MCF 10A (cell line): Measurements from ENCODE around the gene USP15. TPM values are rescaled to one million over a fixed set of nuclear protein-coding genes. Genes with fewer than 3 reads are reported as not detected.

Experiments
- BruUV-seq: library from RNA; stranded (reverse); fragments of 400-500 nt; replicated peaks from 2 replicates; lab custom pipeline; 2021; lab: Mats Ljungman, UMichigan
- CTCF ChIA-PET: fragments of 300-600 bp; sonication (Branson Sonifier 250); formaldehyde crosslinking; extraction: SDS; loops from one replicate; lab custom pipeline; 2021; ENCODE audit warnings: antibody characterized with exemption, inconsistent platforms; lab: Yijun Ruan, JAX
- POLR2A ChIA-PET: fragments of 300-600, 350-650 bp; sonication (Branson Sonifier 250); formaldehyde crosslinking; extraction: SDS; loops from one replicate; lab custom pipeline; 2020; ENCODE audit warnings: antibody characterized with exemption, inconsistent platforms; lab: Yijun Ruan, JAX
- DNase-seq: peaks from one replicate; pipeline ENCODE4 v3.0.0-alpha.2; 2018; ENCODE audit not compliant: unreplicated experiment
- H3K27ac Mint-ChIP-seq: one replicate; pipeline ENCODE4 v1.8.0; 2022; ENCODE audit warnings: mild to moderate bottlenecking, low read depth, mixed read lengths; ENCODE audit not compliant: unreplicated experiment
- H3K27me3 Mint-ChIP-seq: one replicate; pipeline ENCODE4 v1.8.0; 2022; ENCODE audit warnings: mixed read lengths; ENCODE audit not compliant: insufficient read depth, unreplicated experiment
- H3K36me3 Mint-ChIP-seq: one replicate; pipeline ENCODE4 v1.8.0; 2022; ENCODE audit warnings: mild to moderate bottlenecking, moderate library complexity, mixed read lengths; ENCODE audit not compliant: insufficient read depth, unreplicated experiment
- H3K4me1 Mint-ChIP-seq: one replicate; pipeline ENCODE4 v1.8.0; 2022; ENCODE audit warnings: mixed read lengths; ENCODE audit not compliant: insufficient read depth, unreplicated experiment
- H3K4me3 Mint-ChIP-seq: one replicate; pipeline ENCODE4 v1.8.0; 2022; ENCODE audit warnings: mild to moderate bottlenecking, moderate library complexity, mixed read lengths; ENCODE audit not compliant: unreplicated experiment
- H3K9me3 Mint-ChIP-seq: one replicate; pipeline ENCODE4 v1.8.0; 2022; ENCODE audit warnings: mixed read lengths; ENCODE audit not compliant: unreplicated experiment
- intact Hi-C: fragments of 100-400 bp; cut with micrococcal nuclease; formaldehyde crosslinking; loops from 2 replicates; pipeline ENCODE4 v1.14.1; 2022
- total RNA-seq: library from RNA; stranded (reverse); gene quantifications from 2 replicates; pipeline ENCODE4 v1.2.3, GENCODE V29; 2022
- TF ChIP-seq, protein P1 (sequence below): fragments of 200-600 bp; IDR thresholded peaks from one replicate; pipeline ENCODE4 v1.8.0; 2022; ENCODE audit warnings: antibody characterized with exemption, mild to moderate bottlenecking; ENCODE audit not compliant: unreplicated experiment

USP15 gene
- total RNA-seq, 1 experiment from 2014 or later: 71.0 TPM

DNA sequence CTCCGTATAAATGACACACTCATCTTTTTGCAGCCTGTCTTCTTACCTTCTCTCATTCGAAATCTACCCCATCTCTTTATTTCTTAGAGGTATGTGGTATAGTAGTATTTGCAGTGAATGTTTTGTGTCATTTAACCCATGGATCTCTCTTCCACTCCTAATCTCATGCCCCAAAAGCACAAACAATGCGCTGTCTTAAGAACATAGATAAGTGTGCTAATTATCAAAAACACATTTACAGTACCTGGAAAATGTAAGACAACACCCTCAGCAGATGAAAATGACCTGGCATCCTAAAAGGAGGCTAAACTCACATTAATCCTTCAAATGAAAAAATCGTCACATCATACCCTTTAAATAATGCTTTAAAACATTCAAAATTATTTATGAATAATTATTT is 10.7 kb downstream of the USP15 start:
- Mint-ChIP-seq H3K27ac (peak overlapping the region; percentile 25), H3K4me1 (peaks cover 62% of the 10 kb centered on the region), H3K36me3 (peaks cover 7% of the 10 kb centered on the region), H3K4me3 (no peak overlapping the region), H3K9me3 (no peaks in the 10 kb centered on the region), H3K27me3 (no peaks in the 10 kb centered on the region)
- no peak for DNase-seq
- ChIA-PET POLR2A (interaction anchor here (2.2 kb wide), 1 partner anchor 11 kb away, joined by 5 read pairs; the partner anchor contains the start of gene USP15), CTCF (no interaction called here)
- BruUV-seq: no TSS peak
- TF ChIP-seq, protein P1, sequence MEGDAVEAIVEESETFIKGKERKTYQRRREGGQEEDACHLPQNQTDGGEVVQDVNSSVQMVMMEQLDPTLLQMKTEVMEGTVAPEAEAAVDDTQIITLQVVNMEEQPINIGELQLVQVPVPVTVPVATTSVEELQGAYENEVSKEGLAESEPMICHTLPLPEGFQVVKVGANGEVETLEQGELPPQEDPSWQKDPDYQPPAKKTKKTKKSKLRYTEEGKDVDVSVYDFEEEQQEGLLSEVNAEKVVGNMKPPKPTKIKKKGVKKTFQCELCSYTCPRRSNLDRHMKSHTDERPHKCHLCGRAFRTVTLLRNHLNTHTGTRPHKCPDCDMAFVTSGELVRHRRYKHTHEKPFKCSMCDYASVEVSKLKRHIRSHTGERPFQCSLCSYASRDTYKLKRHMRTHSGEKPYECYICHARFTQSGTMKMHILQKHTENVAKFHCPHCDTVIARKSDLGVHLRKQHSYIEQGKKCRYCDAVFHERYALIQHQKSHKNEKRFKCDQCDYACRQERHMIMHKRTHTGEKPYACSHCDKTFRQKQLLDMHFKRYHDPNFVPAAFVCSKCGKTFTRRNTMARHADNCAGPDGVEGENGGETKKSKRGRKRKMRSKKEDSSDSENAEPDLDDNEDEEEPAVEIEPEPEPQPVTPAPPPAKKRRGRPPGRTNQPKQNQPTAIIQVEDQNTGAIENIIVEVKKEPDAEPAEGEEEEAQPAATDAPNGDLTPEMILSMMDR: no peak
- intact Hi-C loops: no loop called here

DNA sequence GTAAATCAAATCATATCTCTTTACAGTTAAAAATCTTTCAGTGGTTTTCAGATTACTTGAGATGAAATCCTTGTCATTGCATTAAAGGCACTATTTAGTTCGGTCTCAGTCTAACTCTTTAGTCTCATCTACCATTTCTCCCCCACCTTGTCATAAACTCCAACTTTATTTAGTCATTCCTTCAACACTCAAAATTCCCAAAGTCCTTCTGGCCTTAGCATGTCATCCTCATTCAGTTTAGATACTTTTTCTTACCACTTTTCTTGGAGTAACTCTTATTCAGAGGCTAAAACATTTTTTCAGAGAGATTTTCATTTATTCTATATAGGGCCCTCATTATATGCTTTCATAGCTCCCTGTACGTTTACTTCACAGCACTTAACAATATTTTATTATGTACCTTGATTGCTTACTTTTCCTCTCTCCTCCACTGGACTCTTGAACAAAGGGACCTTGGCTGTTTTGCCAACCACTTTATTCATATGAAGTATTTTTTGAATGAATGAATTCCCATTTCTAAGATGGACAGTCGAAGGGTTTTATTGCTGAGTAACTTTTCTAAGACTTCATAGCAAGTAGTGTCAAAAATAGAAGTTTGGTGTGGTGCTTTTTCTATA is 12.8 kb downstream of the USP15 start:
- H3K4me1 Mint-ChIP-seq: peaks cover 47% of the 10 kb centered on the region
- TF ChIP-seq, protein P1: no peak
- no peaks in the 10 kb centered on the region for H3K27me3 Mint-ChIP-seq
- POLR2A ChIA-PET: interaction anchor here (0.5 to 2.2 kb wide), 3 partner anchors 13 to 197 kb away, joined by 3 to 5 read pairs (median 3); partner anchors contain the start of gene USP15
- no TSS peak for BruUV-seq
- no peak for DNase-seq
- CTCF ChIA-PET: no interaction called here
- H3K9me3 Mint-ChIP-seq: no peaks in the 10 kb centered on the region
- intact Hi-C loops: no loop called here
- no peak overlapping the region for H3K4me3 Mint-ChIP-seq
- H3K36me3 Mint-ChIP-seq: peaks cover 7% of the 10 kb centered on the region
- no peak overlapping the region for H3K27ac Mint-ChIP-seq

DNA sequence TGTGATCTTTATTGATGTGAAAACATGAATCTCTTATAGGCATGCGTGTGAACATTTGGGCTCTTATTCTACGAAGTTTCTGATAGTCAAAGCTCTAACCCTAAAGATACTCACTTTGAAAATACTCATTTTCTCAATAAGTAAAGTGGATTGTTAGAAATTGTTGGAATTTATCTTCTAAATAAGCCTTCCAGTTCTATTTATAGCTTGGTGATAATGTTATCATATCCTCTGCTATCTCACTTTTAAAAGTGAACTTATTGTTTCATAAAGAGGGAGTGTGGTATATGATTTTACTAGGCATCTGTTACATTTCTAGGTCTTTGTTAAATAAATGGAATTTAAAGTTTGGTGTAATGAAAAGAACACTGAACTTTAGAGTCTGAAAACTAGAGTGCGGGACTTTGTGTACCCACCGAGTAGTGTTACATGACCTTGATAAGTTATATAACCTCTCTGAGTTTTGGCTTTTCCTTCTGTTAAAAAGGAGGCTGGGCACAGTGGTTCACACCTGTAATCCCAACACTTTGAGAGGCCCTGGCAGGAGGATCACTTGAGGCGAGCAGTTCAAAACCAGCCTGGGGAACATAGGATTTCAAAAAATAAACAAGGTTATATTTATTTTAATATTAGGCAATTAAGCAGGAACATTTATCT is 13.6 kb downstream of the USP15 start:
- CTCF ChIA-PET: no interaction called here
- no peak for DNase-seq
- POLR2A ChIA-PET: interaction anchor here (0.6 kb wide), 1 partner anchor 196 kb away, joined by 3 read pairs; no protein-coding TSS in a partner anchor
- Mint-ChIP-seq H3K27ac (no peak overlapping the region), H3K27me3 (no peaks in the 10 kb centered on the region), H3K9me3 (no peaks in the 10 kb centered on the region), H3K4me1 (peaks cover 40% of the 10 kb centered on the region), H3K36me3 (peaks cover 7% of the 10 kb centered on the region), H3K4me3 (no peak overlapping the region)
- intact Hi-C loops: no loop called here
- TF ChIP-seq, protein P1: no peak
- no TSS peak for BruUV-seq

DNA sequence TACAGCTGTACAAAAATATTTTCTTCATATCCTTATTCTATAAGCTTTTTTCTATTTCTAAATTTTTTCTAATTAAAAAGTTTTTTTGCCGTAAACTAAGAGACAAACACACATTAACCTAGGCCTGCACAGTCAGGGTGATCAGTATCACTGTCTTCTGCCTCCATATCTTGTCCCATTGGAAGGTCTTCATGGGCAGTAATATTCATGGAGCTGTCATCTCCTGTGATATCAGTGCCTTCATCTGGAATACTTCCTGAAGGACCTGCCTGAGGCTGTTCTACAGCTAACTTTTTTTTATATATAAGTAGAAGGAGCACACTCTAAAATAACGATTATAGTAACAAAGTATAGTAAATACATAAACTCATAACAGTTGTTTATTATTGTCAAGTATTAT is 17.8 kb downstream of the USP15 start:
- CTCF ChIA-PET: interaction anchor here (1.0 kb wide), 1 partner anchor 18 kb away, joined by 7 read pairs; the partner anchor contains the start of gene USP15
- H3K36me3 Mint-ChIP-seq: peaks cover 5% of the 10 kb centered on the region
- BruUV-seq: no TSS peak
- no peaks in the 10 kb centered on the region for H3K9me3 Mint-ChIP-seq
- POLR2A ChIA-PET: interaction anchor here (0.7 to 1.3 kb wide), 2 partner anchors 9 to 29 kb away, joined by 4 read pairs; no protein-coding TSS in a partner anchor
- no peaks in the 10 kb centered on the region for H3K27me3 Mint-ChIP-seq
- H3K4me3 Mint-ChIP-seq: no peak overlapping the region
- H3K27ac Mint-ChIP-seq: no peak overlapping the region
- DNase-seq: no peak
- TF ChIP-seq, protein P1: no peak
- H3K4me1 Mint-ChIP-seq: peaks cover 30% of the 10 kb centered on the region
- intact Hi-C loops: no loop called here
